ENCODE results near the gene EIPR1.
A peak's percentile ranks its signal among the peaks of the same experiment; 100 is the strongest.

EIPR1 gene

GRCh38 chr2:3160751-3161330 is 216.8 kb downstream of the EIPR1 start:
- no peak overlapping the region for H3K9ac ChIP-seq (ENCODE audit: low read length)
- no peaks in the 10 kb centered on the region for H3K9me3 ChIP-seq (ENCODE audit: control insufficient read depth, low read length)
- peak overlapping the region in 1 of 2 experiments; percentile 74 for H3K14ac ChIP-seq (ENCODE audit: low read length in 2 of 2)
- no peak overlapping the region for H3K4ac ChIP-seq (ENCODE audit: low read depth in 1 of 2, low read length in 2 of 2)
- H2AFZ ChIP-seq (ENCODE audit: low read depth, low read length) = no peak overlapping the region
- H3K4me1 ChIP-seq (ENCODE audit: control insufficient read depth, insufficient read depth, low read depth, low read length) = peaks cover 2% of the 10 kb centered on the region
- peak; percentile 28 for DNase-seq
- H4K8ac ChIP-seq (ENCODE audit: low read length) = no peak overlapping the region
- H3K36me3 ChIP-seq (ENCODE audit: control insufficient read depth in 1 of 2, insufficient read depth in 2 of 2, low read depth in 1 of 2, low read length in 2 of 2) = peaks cover 0 to 7% of the 10 kb centered on the region in 2 experiments
- no peak overlapping the region for H4K91ac ChIP-seq (ENCODE audit: low read length)
- 78% methylated on average over 6 of the region's 6 CpGs for WGBS
- no peaks in the 10 kb centered on the region for H3K79me1 ChIP-seq (replicated peaks; ENCODE audit: low read length, poor library complexity, severe bottlenecking)
- no peak overlapping the region for H3K27ac ChIP-seq (ENCODE audit: low read length, poor library complexity, severe bottlenecking)
- H3K23ac ChIP-seq (ENCODE audit: low read length in 2 of 2) = no peak overlapping the region
- H3K18ac ChIP-seq (ENCODE audit: low read depth in 1 of 2, low read length in 2 of 2) = no peak overlapping the region
- no peaks in the 10 kb centered on the region for H3K27me3 ChIP-seq (ENCODE audit: control insufficient read depth in 1 of 2, insufficient read depth in 1 of 2, low read length in 2 of 2)
- no peak overlapping the region for H2BK5ac ChIP-seq (ENCODE audit: low read depth, low read length, poor library complexity, severe bottlenecking)
- no peak overlapping the region for H2BK12ac ChIP-seq (ENCODE audit: low read length in 2 of 2)
- H2BK15ac ChIP-seq (ENCODE audit: low read depth, poor library complexity, severe bottlenecking) = no peak overlapping the region
- no peak overlapping the region for H3K4me2 ChIP-seq (ENCODE audit: low read length, poor library complexity, severe bottlenecking)
- no peak overlapping the region for H2AK5ac ChIP-seq (ENCODE audit: low read length, severe bottlenecking)
- no peak overlapping the region for H2BK120ac ChIP-seq (ENCODE audit: low read depth, low read length)
- H3K4me3 ChIP-seq (ENCODE audit: insufficient read depth in 1 of 2, low read depth in 1 of 2, low read length in 2 of 2) = no peak overlapping the region

DNA sequence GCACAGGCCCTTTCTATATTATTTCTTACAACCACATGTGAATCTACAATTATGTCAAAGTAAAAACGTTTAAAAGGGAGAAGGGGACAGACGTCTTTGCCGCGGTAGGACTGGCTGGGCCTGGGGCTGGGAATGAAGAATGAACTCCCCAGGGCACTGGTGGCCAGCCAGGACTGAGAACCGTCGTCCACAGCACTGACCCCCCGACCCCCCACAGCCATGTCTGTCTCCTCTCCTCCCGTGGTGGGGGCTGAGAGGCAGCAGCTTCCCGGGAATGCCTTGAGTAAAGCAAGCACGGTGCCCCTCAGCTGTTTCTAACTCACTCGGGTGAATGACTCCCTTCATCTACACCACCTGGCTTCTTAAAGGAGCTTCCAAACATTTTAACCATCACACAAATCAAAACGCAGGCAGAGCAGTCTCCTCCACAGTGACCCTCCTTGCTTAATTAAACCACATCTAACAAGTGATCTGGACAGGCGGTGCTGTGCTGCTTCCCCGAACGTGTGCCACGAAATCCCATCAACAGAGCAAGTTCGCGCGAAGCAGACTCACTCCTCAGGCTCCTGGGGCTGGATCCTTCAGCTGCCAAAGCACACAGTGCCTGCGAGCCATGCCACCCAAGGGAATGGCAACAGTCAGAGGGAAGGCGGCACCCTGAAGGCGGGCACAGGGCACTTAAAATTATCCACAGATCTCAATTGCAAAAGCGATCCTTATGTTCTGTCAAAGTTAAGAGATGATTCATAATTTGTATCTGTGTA is 217.7 kb downstream of the EIPR1 start:
- Histone ChIP-seq H3K27me3 (ENCODE audit: control insufficient read depth in 1 of 2, insufficient read depth in 1 of 2, low read length in 2 of 2) (no peaks in the 10 kb centered on the region), H3K14ac (ENCODE audit: low read length in 2 of 2) (no peak overlapping the region), H3K23ac (ENCODE audit: low read length in 2 of 2) (no peak overlapping the region), H2BK5ac (ENCODE audit: low read depth, low read length, poor library complexity, severe bottlenecking) (no peak overlapping the region), H2BK120ac (ENCODE audit: low read depth, low read length) (no peak overlapping the region), H3K9me3 (ENCODE audit: control insufficient read depth, low read length) (no peaks in the 10 kb centered on the region), H4K8ac (ENCODE audit: low read length) (no peak overlapping the region), H4K91ac (ENCODE audit: low read length) (no peak overlapping the region), H2BK12ac (ENCODE audit: low read length in 2 of 2) (no peak overlapping the region), H3K79me1 (replicated peaks; ENCODE audit: low read length, poor library complexity, severe bottlenecking) (no peaks in the 10 kb centered on the region), H3K4me3 (ENCODE audit: insufficient read depth in 1 of 2, low read depth in 1 of 2, low read length in 2 of 2) (no peak overlapping the region), H2AK5ac (ENCODE audit: low read length, severe bottlenecking) (no peak overlapping the region), H3K27ac (ENCODE audit: low read length, poor library complexity, severe bottlenecking) (no peak overlapping the region), H3K4me2 (ENCODE audit: low read length, poor library complexity, severe bottlenecking) (no peak overlapping the region), H3K36me3 (ENCODE audit: control insufficient read depth in 1 of 2, insufficient read depth in 2 of 2, low read depth in 1 of 2, low read length in 2 of 2) (peaks cover 0 to 7% of the 10 kb centered on the region in 2 experiments), H3K4me1 (ENCODE audit: control insufficient read depth, insufficient read depth, low read depth, low read length) (peaks cover 2% of the 10 kb centered on the region), H2AFZ (ENCODE audit: low read depth, low read length) (no peak overlapping the region), H2BK15ac (ENCODE audit: low read depth, poor library complexity, severe bottlenecking) (no peak overlapping the region), H3K4ac (ENCODE audit: low read depth in 1 of 2, low read length in 2 of 2) (no peak overlapping the region), H3K9ac (ENCODE audit: low read length) (no peak overlapping the region), H3K18ac (ENCODE audit: low read depth in 1 of 2, low read length in 2 of 2) (no peak overlapping the region)
- 86% methylated on average over 22 of the region's 23 CpGs for WGBS
- no peak for DNase-seq

DNA sequence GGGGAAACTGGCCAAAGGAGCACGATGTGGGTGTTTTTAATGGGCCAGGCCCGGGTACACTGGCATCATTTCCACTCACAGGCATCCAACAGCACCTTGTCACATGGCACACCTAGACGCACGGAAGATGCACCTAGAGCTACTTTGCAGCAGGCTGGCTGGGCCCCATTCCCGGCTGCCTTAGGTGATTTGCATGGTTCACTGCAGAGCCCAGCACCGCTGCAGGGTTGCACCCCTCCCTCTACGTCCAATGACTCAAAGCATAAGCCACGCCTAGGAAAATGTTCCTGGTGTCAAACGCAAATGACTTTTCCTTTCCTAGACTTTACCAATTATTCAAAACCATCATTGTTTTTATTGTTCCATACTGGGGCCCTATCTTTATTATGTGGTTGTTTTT is 222.9 kb downstream of the EIPR1 start:
- H2BK12ac ChIP-seq (ENCODE audit: low read length in 2 of 2) = no peak overlapping the region
- H3K4me1 ChIP-seq (ENCODE audit: control insufficient read depth, insufficient read depth, low read depth, low read length) = peaks cover 3% of the 10 kb centered on the region
- H2AFZ ChIP-seq (ENCODE audit: low read depth, low read length) = no peak overlapping the region
- H2AK5ac ChIP-seq (ENCODE audit: low read length, severe bottlenecking) = no peak overlapping the region
- no peak overlapping the region for H4K8ac ChIP-seq (ENCODE audit: low read length)
- H2BK5ac ChIP-seq (ENCODE audit: low read depth, low read length, poor library complexity, severe bottlenecking) = no peak overlapping the region
- H3K9me3 ChIP-seq (ENCODE audit: control insufficient read depth, low read length) = no peaks in the 10 kb centered on the region
- 89% methylated on average over 8 of the region's 9 CpGs for WGBS
- H3K4me3 ChIP-seq (ENCODE audit: insufficient read depth in 1 of 2, low read depth in 1 of 2, low read length in 2 of 2) = no peak overlapping the region
- no peak overlapping the region for H3K27ac ChIP-seq (ENCODE audit: low read length, poor library complexity, severe bottlenecking)
- no peak overlapping the region for H3K14ac ChIP-seq (ENCODE audit: low read length in 2 of 2)
- H3K36me3 ChIP-seq (ENCODE audit: control insufficient read depth in 1 of 2, insufficient read depth in 2 of 2, low read depth in 1 of 2, low read length in 2 of 2) = peaks cover 0 to 2% of the 10 kb centered on the region in 2 experiments
- H3K79me1 ChIP-seq (replicated peaks; ENCODE audit: low read length, poor library complexity, severe bottlenecking) = no peaks in the 10 kb centered on the region
- no peak overlapping the region for H4K91ac ChIP-seq (ENCODE audit: low read length)
- no peaks in the 10 kb centered on the region for H3K27me3 ChIP-seq (ENCODE audit: control insufficient read depth in 1 of 2, insufficient read depth in 1 of 2, low read length in 2 of 2)
- H3K4me2 ChIP-seq (ENCODE audit: low read length, poor library complexity, severe bottlenecking) = no peak overlapping the region
- no peak overlapping the region for H2BK120ac ChIP-seq (ENCODE audit: low read depth, low read length)
- no peak overlapping the region for H3K23ac ChIP-seq (ENCODE audit: low read length in 2 of 2)
- no peak overlapping the region for H3K4ac ChIP-seq (ENCODE audit: low read depth in 1 of 2, low read length in 2 of 2)
- H3K9ac ChIP-seq (ENCODE audit: low read length) = no peak overlapping the region
- no peak for DNase-seq
- no peak overlapping the region for H3K18ac ChIP-seq (ENCODE audit: low read depth in 1 of 2, low read length in 2 of 2)
- no peak overlapping the region for H2BK15ac ChIP-seq (ENCODE audit: low read depth, poor library complexity, severe bottlenecking)

- no peak overlapping the region for H3K18ac ChIP-seq (ENCODE audit: low read depth in 1 of 2, low read length in 2 of 2)
- no peaks in the 10 kb centered on the region for H3K27me3 ChIP-seq (ENCODE audit: control insufficient read depth in 1 of 2, insufficient read depth in 1 of 2, low read length in 2 of 2)
- H3K4me1 ChIP-seq (ENCODE audit: control insufficient read depth, insufficient read depth, low read depth, low read length) = peaks cover 3% of the 10 kb centered on the region
- no peak for DNase-seq
- H2BK15ac ChIP-seq (ENCODE audit: low read depth, poor library complexity, severe bottlenecking) = no peak overlapping the region
- no peak overlapping the region for H2BK120ac ChIP-seq (ENCODE audit: low read depth, low read length)
- H3K79me1 ChIP-seq (replicated peaks; ENCODE audit: low read length, poor library complexity, severe bottlenecking) = no peaks in the 10 kb centered on the region
- no peak overlapping the region for H2AK5ac ChIP-seq (ENCODE audit: low read length, severe bottlenecking)
- 98% methylated on average over 4 of the region's 7 CpGs for WGBS
- H4K8ac ChIP-seq (ENCODE audit: low read length) = no peak overlapping the region
- H2AFZ ChIP-seq (ENCODE audit: low read depth, low read length) = no peak overlapping the region
- no peak overlapping the region for H2BK5ac ChIP-seq (ENCODE audit: low read depth, low read length, poor library complexity, severe bottlenecking)
- no peak overlapping the region for H2BK12ac ChIP-seq (ENCODE audit: low read length in 2 of 2)
- H3K9me3 ChIP-seq (ENCODE audit: control insufficient read depth, low read length) = no peaks in the 10 kb centered on the region
- no peak overlapping the region for H3K14ac ChIP-seq (ENCODE audit: low read length in 2 of 2)
- no peak overlapping the region for H4K91ac ChIP-seq (ENCODE audit: low read length)
- H3K36me3 ChIP-seq (ENCODE audit: control insufficient read depth in 1 of 2, insufficient read depth in 2 of 2, low read depth in 1 of 2, low read length in 2 of 2) = peaks cover 0 to 2% of the 10 kb centered on the region in 2 experiments
- no peak overlapping the region for H3K9ac ChIP-seq (ENCODE audit: low read length)
- H3K4ac ChIP-seq (ENCODE audit: low read depth in 1 of 2, low read length in 2 of 2) = no peak overlapping the region
- H3K4me2 ChIP-seq (ENCODE audit: low read length, poor library complexity, severe bottlenecking) = no peak overlapping the region
- H3K23ac ChIP-seq (ENCODE audit: low read length in 2 of 2) = no peak overlapping the region
- no peak overlapping the region for H3K4me3 ChIP-seq (ENCODE audit: insufficient read depth in 1 of 2, low read depth in 1 of 2, low read length in 2 of 2)
- no peak overlapping the region for H3K27ac ChIP-seq (ENCODE audit: low read length, poor library complexity, severe bottlenecking)
Measured at GRCh38 chr2:3154146-3154545, 223.5 kb downstream of the EIPR1 start.
